ENCODE data around the gene RPL3. TPM values are rescaled to one million over a fixed set of nuclear protein-coding genes. Genes with fewer than 3 reads are reported as not detected.
"Not testable (repeated sequence)": the region's sequence is repeated elsewhere in the genome, so short reads cannot be mapped to it uniquely, and the experiment has no call there.

The RPL3 gene
- total and polyA plus RNA-seq, 3 donors from 2014 or later: 1,087 to 2,075 (median 2,042) TPM

GRCh38 chr22:39327995-39328754 is 8.8 kb upstream of the RPL3 start:
- Histone ChIP-seq H3K27ac (no peak overlapping the region), H3K9me3 (no peaks in the 10 kb centered on the region), H3K36me3 (ENCODE audit: low read depth, missing control alignments) (no peaks in the 10 kb centered on the region), H3K4me3 (no peak overlapping the region), H3K27me3 (no peaks in the 10 kb centered on the region), H3K4me1 (peaks cover 15% of the 10 kb centered on the region)
- 89% methylated on average over 3 to 16 of the region's 18 CpGs for WGBS, 2 donors
- TF ChIP-seq CTCF (IDR thresholded peaks at IDR 0.05) (no peak), POLR2A (IDR thresholded peaks at IDR 0.05) (no peak)
- intact Hi-C loops (cut with DNase I; ENCODE audit: low total_unique reads): no loop called here
- DNase-seq: no peak

GRCh38 chr22:39325392-39325932 is 6.0 kb upstream of the RPL3 start:
- 76 to 79% methylated on average over 2 of the region's 2 CpGs for WGBS, 2 donors
- no peak overlapping the region for H3K27ac ChIP-seq
- no peaks in the 10 kb centered on the region for H3K27me3 ChIP-seq
- TF ChIP-seq CTCF (IDR thresholded peaks at IDR 0.05): no peak
- TF ChIP-seq POLR2A (IDR thresholded peaks at IDR 0.05): no peak
- intact Hi-C loops (cut with DNase I; ENCODE audit: low total_unique reads): no loop called here
- H3K4me3 ChIP-seq: no peak overlapping the region
- DNase-seq: no peak
- no peaks in the 10 kb centered on the region for H3K36me3 ChIP-seq (ENCODE audit: low read depth, missing control alignments)
- no peaks in the 10 kb centered on the region for H3K9me3 ChIP-seq
- H3K4me1 ChIP-seq: no peaks in the 10 kb centered on the region

GRCh38 chr22:39320616-39321029 is 1.2 kb upstream of the RPL3 start:
- H3K9me3 ChIP-seq; H3K36me3 ChIP-seq (ENCODE audit: low read depth, missing control alignments); DNase-seq; intact Hi-C loops (cut with DNase I; ENCODE audit: low total_unique reads); H3K27me3 ChIP-seq: not testable (repeated sequence)
- WGBS, 2 donors: 77 to 79% methylated on average over 24 of the region's 24 CpGs
- Histone ChIP-seq H3K4me3 (peak overlapping the region; percentile 68 to 88), H3K27ac (peak overlapping the region; percentile 95 to 99), H3K4me1 (peaks cover 24% of the 10 kb centered on the region)

- no peaks in the 10 kb centered on the region for H3K9me3 ChIP-seq
- H3K27ac ChIP-seq: peak overlapping the region; percentile 95 to 99
- TF ChIP-seq CTCF (IDR thresholded peaks at IDR 0.05) (no peak), POLR2A (IDR thresholded peaks at IDR 0.05) (no peak)
- H3K4me1 ChIP-seq: peaks cover 44% of the 10 kb centered on the region
- intact Hi-C loops (cut with DNase I; ENCODE audit: low total_unique reads): loop anchor here (10.0 kb wide), 1 partner anchor 206 kb away; the partner anchor contains the start of gene ATF4
- H3K36me3 ChIP-seq (ENCODE audit: low read depth, missing control alignments): no peaks in the 10 kb centered on the region
- 1 to 4% methylated on average over 25 to 26 of the region's 26 CpGs for WGBS, 2 donors
- no peaks in the 10 kb centered on the region for H3K27me3 ChIP-seq
- peak overlapping the region; percentile 68 to 88 for H3K4me3 ChIP-seq
- peak; percentile 58 for DNase-seq
These were observed 728 bp downstream of the RPL3 start for GRCh38 chr22:39318507-39319283.

Measured in testis (tissue), 3 donors.